Measurements from ENCODE around the gene MOB2.

DNA sequence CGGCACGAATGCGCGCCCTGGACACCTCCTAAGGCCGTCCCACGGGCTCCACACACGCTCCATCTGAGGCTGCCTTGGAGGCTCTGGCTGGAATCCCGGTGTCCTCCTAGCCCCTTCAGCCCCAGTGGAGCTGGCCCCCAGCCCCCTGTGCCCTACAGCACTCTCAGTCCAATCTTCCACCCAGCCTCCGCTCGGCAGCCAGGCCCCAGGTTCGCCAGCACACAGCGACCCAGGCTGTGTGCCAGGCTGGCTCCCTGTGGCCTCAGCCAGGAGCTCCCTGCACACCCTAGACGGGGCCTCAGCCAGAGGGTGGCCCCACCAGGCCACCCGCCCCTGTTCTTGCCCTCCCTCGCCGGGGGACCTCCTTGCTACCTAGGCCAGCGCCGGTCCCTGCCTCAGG is 18.6 kb downstream of the MOB2 start:
- TF ChIP-seq KDM1A (IDR thresholded peaks at IDR 0.05) = no peak
- TF ChIP-seq MBD2 (IDR thresholded peaks at IDR 0.05; ENCODE audit: borderline replicate concordance, low read depth) = no peak
- no peak for TF ChIP-seq MTA3 (IDR thresholded peaks at IDR 0.05; ENCODE audit: borderline replicate concordance)
- TF ChIP-seq ATF2 (CRISPR knock-in tag; IDR thresholded peaks at IDR 0.05) = no peak
- TF ChIP-seq, protein P1, sequence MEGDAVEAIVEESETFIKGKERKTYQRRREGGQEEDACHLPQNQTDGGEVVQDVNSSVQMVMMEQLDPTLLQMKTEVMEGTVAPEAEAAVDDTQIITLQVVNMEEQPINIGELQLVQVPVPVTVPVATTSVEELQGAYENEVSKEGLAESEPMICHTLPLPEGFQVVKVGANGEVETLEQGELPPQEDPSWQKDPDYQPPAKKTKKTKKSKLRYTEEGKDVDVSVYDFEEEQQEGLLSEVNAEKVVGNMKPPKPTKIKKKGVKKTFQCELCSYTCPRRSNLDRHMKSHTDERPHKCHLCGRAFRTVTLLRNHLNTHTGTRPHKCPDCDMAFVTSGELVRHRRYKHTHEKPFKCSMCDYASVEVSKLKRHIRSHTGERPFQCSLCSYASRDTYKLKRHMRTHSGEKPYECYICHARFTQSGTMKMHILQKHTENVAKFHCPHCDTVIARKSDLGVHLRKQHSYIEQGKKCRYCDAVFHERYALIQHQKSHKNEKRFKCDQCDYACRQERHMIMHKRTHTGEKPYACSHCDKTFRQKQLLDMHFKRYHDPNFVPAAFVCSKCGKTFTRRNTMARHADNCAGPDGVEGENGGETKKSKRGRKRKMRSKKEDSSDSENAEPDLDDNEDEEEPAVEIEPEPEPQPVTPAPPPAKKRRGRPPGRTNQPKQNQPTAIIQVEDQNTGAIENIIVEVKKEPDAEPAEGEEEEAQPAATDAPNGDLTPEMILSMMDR (IDR thresholded peaks at IDR 0.05 in 2 of 3, conservative IDR thresholded peaks at IDR 0.05 in 1 of 3; ENCODE audit: insufficient read depth in 2 of 3, low read depth in 1 of 3, low read length in 3 of 3) = no peak
- TF ChIP-seq, protein P2, sequence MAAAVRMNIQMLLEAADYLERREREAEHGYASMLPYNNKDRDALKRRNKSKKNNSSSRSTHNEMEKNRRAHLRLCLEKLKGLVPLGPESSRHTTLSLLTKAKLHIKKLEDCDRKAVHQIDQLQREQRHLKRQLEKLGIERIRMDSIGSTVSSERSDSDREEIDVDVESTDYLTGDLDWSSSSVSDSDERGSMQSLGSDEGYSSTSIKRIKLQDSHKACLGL (CRISPR knock-in tag; IDR thresholded peaks at IDR 0.05; ENCODE audit: borderline replicate concordance, poor library complexity, severe bottlenecking) = no peak
- no peak for TF ChIP-seq EP300 (IDR thresholded peaks at IDR 0.05; ENCODE audit: low read length)
